Neural progenitor cell (in vitro differentiated cells): ENCODE results near the gene SYNRG. TPM values are rescaled to one million over a fixed set of nuclear protein-coding genes. Genes with fewer than 3 reads are reported as not detected.

Experiments used
- DNase-seq: peaks from one replicate; pipeline ENCODE4 v3.0.0-alpha.2; 2016; ENCODE audit warnings: low spot score
- H2AFZ ChIP-seq: fragments of 200-600 bp; sonication (generic); replicated peaks from 2 replicates; pipeline ENCODE4 v1.6.1; 2016; ENCODE audit warnings: antibody characterized with exemption
- H3F3A ChIP-seq: fragments of 200-600 bp; sonication (generic); 2 replicates; pipeline ENCODE4 v1.6.1; 2016; ENCODE audit warnings: antibody characterized with exemption, low read depth
- H3K27ac ChIP-seq: fragments of 200-600 bp; sonication (generic); 2 replicates; pipeline ENCODE4 v1.5.1; 2016; ENCODE audit warnings: mild to moderate bottlenecking
- H3K27me3 ChIP-seq: fragments of 200-600 bp; sonication (generic); 2 replicates; pipeline ENCODE4 v1.6.1; 2016; ENCODE audit warnings: mild to moderate bottlenecking, moderate library complexity
- H3K36me3 ChIP-seq: fragments of 200-600 bp; sonication (generic); 2 replicates; pipeline ENCODE4 v1.5.1; 2016
- H3K4me1 ChIP-seq: fragments of 200-600 bp; sonication (generic); 2 replicates; pipeline ENCODE4 v1.6.1; 2016; ENCODE audit warnings: mixed run types
- H3K4me2 ChIP-seq: fragments of 200-600 bp; sonication (generic); 2 replicates; pipeline ENCODE4 v1.6.1; 2016
- H3K4me3 ChIP-seq: fragments of 200-600 bp; sonication (generic); 2 replicates; pipeline ENCODE4 v1.5.1; 2016
- H3K79me2 ChIP-seq: fragments of 200-600 bp; sonication (generic); 2 replicates; pipeline ENCODE4 v1.6.1; 2016; ENCODE audit warnings: low read depth
- H3K9ac ChIP-seq: fragments of 200-600 bp; sonication (generic); 2 replicates; pipeline ENCODE4 v1.6.1; 2016
- H3K9me3 ChIP-seq: fragments of 200-600 bp; sonication (generic); 2 replicates; pipeline ENCODE4 v1.5.1; 2016; ENCODE audit warnings: low read depth
- H4K20me1 ChIP-seq: fragments of 200-600 bp; sonication (generic); 2 replicates; pipeline ENCODE4 v1.6.1; 2016; ENCODE audit warnings: low read depth
- H3K27ac Mint-ChIP-seq: 3 replicates; pipeline ENCODE4 v1.8.0; 2021; ENCODE audit warnings: mixed read lengths
- H3K27me3 Mint-ChIP-seq: 2 replicates; pipeline ENCODE4 v1.8.0; 2022; ENCODE audit warnings: low read depth, mild to moderate bottlenecking, inconsistent platforms, moderate library complexity, mixed read lengths; ENCODE audit not compliant: insufficient read depth
- H3K36me3 Mint-ChIP-seq: 3 replicates; pipeline ENCODE4 v1.8.0; 2021; ENCODE audit warnings: mixed read lengths
- H3K4me1 Mint-ChIP-seq: 3 replicates; pipeline ENCODE4 v1.8.0; 2021; ENCODE audit warnings: mixed read lengths
- H3K4me3 Mint-ChIP-seq: 3 replicates; pipeline ENCODE4 v1.8.0; 2021; ENCODE audit warnings: mild to moderate bottlenecking, moderate library complexity, mixed read lengths
- H3K9me3 Mint-ChIP-seq: 3 replicates; pipeline ENCODE4 v1.8.0; 2020; ENCODE audit warnings: mixed read lengths
- EZH2 ChIP-seq: fragments of 200-600 bp; sonication (generic); IDR thresholded peaks from 2 replicates; pipeline ENCODE4 v1.6.1; 2017; ENCODE audit warnings: antibody characterized with exemption, mild to moderate bottlenecking, moderate library complexity
- EZH2phosphoT487 ChIP-seq: fragments of 200-600 bp; sonication (generic); IDR thresholded peaks from 2 replicates; pipeline ENCODE4 v1.6.1; 2017; ENCODE audit warnings: antibody characterized with exemption
- total RNA-seq: library from RNA; depleted of rRNA; stranded (reverse); fragments of >200 nt; gene quantifications from 2 replicates; pipeline ENCODE4 v1.2.3, GENCODE V29; 2015; ENCODE audit warnings: low replicate concordance
- TF ChIP-seq, protein P1 (sequence below): fragments of 200-600 bp; sonication (generic); IDR thresholded peaks from 2 replicates; pipeline ENCODE4 v1.5.1; 2017; ENCODE audit warnings: antibody characterized with exemption, mild to moderate bottlenecking

SYNRG gene
- total RNA-seq, 1 donor from 2014 or later, result 22.4 TPM

DNA sequence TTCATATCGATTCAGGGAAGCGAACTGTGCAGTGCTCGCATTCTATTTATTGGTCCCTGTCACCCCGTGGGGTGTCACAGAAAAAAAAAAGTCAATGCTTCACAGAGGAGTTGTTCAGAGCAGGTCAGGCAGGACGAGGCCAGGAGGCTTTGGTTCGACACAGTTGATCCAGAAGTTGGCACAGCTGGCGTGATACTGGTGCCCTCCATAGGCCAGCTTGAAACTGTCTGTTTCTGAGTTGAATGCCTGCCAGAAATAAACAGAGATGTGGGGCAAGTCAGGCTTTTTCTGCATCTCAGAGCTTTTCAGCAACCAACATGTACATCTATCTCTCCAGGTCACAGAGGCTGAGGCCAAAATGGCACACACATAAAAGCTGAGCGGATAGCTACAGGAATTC lies 90.4 kb downstream of the SYNRG start:
- H3K4me1 Mint-ChIP-seq, result peaks cover 27% of the 10 kb centered on the region
- H3K4me2 ChIP-seq, result no peak overlapping the region
- peaks cover 19% of the 10 kb centered on the region for H3K36me3 Mint-ChIP-seq
- H3K9me3 Mint-ChIP-seq, result no peaks in the 10 kb centered on the region
- peaks cover 5% of the 10 kb centered on the region for H3K27me3 Mint-ChIP-seq
- H2AFZ ChIP-seq, result no peak overlapping the region
- no peak overlapping the region for H3K4me3 Mint-ChIP-seq
- H3K9me3 ChIP-seq, result no peaks in the 10 kb centered on the region
- TF ChIP-seq EZH2phosphoT487 (no peak), EZH2 (no peak)
- TF ChIP-seq, protein P1, sequence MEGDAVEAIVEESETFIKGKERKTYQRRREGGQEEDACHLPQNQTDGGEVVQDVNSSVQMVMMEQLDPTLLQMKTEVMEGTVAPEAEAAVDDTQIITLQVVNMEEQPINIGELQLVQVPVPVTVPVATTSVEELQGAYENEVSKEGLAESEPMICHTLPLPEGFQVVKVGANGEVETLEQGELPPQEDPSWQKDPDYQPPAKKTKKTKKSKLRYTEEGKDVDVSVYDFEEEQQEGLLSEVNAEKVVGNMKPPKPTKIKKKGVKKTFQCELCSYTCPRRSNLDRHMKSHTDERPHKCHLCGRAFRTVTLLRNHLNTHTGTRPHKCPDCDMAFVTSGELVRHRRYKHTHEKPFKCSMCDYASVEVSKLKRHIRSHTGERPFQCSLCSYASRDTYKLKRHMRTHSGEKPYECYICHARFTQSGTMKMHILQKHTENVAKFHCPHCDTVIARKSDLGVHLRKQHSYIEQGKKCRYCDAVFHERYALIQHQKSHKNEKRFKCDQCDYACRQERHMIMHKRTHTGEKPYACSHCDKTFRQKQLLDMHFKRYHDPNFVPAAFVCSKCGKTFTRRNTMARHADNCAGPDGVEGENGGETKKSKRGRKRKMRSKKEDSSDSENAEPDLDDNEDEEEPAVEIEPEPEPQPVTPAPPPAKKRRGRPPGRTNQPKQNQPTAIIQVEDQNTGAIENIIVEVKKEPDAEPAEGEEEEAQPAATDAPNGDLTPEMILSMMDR, result no peak
- no peaks in the 10 kb centered on the region for H3K27me3 ChIP-seq
- no peaks in the 10 kb centered on the region for H3K79me2 ChIP-seq
- H3K27ac Mint-ChIP-seq, result peak overlapping the region; percentile 23
- H3F3A ChIP-seq, result no peaks in the 10 kb centered on the region
- no peak overlapping the region for H3K4me3 ChIP-seq
- no peak overlapping the region for H3K9ac ChIP-seq
- H3K27ac ChIP-seq, result no peak overlapping the region
- no peaks in the 10 kb centered on the region for H3K36me3 ChIP-seq
- H3K4me1 ChIP-seq, result no peaks in the 10 kb centered on the region
- no peak for DNase-seq
- H4K20me1 ChIP-seq, result no peaks in the 10 kb centered on the region

DNA sequence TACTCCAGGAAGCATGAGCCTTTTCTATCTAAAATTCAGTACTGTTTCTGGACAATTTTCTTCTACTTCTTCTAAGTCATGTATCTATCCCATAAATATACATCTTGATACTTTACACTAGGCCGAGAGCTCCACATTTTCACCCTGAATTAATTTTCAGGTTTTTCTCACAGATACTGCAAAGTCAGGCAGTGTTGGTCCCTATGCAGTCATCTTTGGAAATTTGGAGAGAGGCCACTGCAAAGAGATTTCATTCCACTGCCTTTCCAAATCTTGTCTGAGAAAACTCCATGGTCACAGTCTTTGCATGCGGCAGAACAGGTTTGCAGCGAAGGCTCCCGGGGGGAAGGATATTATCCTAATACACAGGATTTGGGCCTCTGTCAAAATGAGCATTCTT lies 91.3 kb downstream of the SYNRG start:
- H3K4me3 Mint-ChIP-seq, result no peak overlapping the region
- Histone ChIP-seq H3K27ac (no peak overlapping the region), H3K4me3 (no peak overlapping the region), H3K9me3 (no peaks in the 10 kb centered on the region), H2AFZ (no peak overlapping the region), H4K20me1 (no peaks in the 10 kb centered on the region), H3K27me3 (no peaks in the 10 kb centered on the region), H3K36me3 (no peaks in the 10 kb centered on the region), H3F3A (no peaks in the 10 kb centered on the region), H3K9ac (no peak overlapping the region), H3K4me2 (no peak overlapping the region), H3K4me1 (no peaks in the 10 kb centered on the region), H3K79me2 (no peaks in the 10 kb centered on the region)
- H3K4me1 Mint-ChIP-seq, result peaks cover 27% of the 10 kb centered on the region
- DNase-seq, result no peak
- no peaks in the 10 kb centered on the region for H3K9me3 Mint-ChIP-seq
- no peak for TF ChIP-seq EZH2
- TF ChIP-seq, protein P1, result no peak
- TF ChIP-seq EZH2phosphoT487, result no peak
- peaks cover 5% of the 10 kb centered on the region for H3K27me3 Mint-ChIP-seq
- peaks cover 20% of the 10 kb centered on the region for H3K36me3 Mint-ChIP-seq
- peak overlapping the region; percentile 23 for H3K27ac Mint-ChIP-seq

DNA sequence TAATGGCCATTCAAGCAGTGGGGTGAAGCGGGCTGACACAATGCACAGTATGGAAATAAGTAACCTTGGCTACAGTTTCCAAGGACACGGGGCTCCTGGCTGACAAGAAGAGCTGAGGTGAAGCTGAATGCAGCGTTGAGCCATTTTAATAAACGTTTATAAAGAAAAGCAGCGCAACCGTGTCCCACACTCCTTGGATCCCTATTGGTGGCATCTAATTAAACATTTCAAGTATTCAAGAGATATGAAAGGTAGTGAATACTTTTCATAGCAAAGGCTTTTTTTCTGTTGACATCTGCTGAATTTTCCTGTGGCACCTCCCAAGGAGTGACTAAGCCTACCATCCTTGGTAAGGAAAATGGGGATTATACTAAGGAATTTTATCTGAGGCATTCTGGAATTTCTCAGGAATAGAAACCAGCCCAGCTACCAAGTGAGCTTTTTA lies 93.1 kb downstream of the SYNRG start:
- Histone ChIP-seq H3K4me1 (no peaks in the 10 kb centered on the region), H3K36me3 (no peaks in the 10 kb centered on the region), H3K27me3 (no peaks in the 10 kb centered on the region), H3K9me3 (no peaks in the 10 kb centered on the region), H3K79me2 (no peaks in the 10 kb centered on the region), H4K20me1 (no peaks in the 10 kb centered on the region), H3K9ac (no peak overlapping the region), H3K4me3 (no peak overlapping the region), H3K4me2 (no peak overlapping the region), H3F3A (peaks cover 6% of the 10 kb centered on the region), H3K27ac (no peak overlapping the region), H2AFZ (no peak overlapping the region)
- Mint-ChIP-seq H3K4me3 (peak overlapping the region; percentile 52), H3K27me3 (peaks cover 5% of the 10 kb centered on the region), H3K4me1 (peaks cover 27% of the 10 kb centered on the region), H3K36me3 (peaks cover 22% of the 10 kb centered on the region), H3K27ac (peak overlapping the region; percentile 90), H3K9me3 (no peaks in the 10 kb centered on the region)
- TF ChIP-seq EZH2 (no peak), EZH2phosphoT487 (no peak)
- TF ChIP-seq, protein P1, result no peak
- DNase-seq, result no peak
